Stimulated activated CD8-positive, alpha-beta memory T cell treated with anti-CD3 and anti-CD28 coated beads, Interleukin-15, amount 100 ng/mL, for 1 hour (primary cell): ENCODE measurements around the gene CDKN2D.
"Not testable (repeated sequence)": the region's sequence is repeated elsewhere in the genome, so short reads cannot be mapped to it uniquely, and the experiment has no call there.

ENCODE experiments used
- DNase-seq: peaks from one replicate; pipeline ENCODE4 v3.0.0-alpha.2; 2020; ENCODE audit warnings: low read depth

CDKN2D gene

DNA sequence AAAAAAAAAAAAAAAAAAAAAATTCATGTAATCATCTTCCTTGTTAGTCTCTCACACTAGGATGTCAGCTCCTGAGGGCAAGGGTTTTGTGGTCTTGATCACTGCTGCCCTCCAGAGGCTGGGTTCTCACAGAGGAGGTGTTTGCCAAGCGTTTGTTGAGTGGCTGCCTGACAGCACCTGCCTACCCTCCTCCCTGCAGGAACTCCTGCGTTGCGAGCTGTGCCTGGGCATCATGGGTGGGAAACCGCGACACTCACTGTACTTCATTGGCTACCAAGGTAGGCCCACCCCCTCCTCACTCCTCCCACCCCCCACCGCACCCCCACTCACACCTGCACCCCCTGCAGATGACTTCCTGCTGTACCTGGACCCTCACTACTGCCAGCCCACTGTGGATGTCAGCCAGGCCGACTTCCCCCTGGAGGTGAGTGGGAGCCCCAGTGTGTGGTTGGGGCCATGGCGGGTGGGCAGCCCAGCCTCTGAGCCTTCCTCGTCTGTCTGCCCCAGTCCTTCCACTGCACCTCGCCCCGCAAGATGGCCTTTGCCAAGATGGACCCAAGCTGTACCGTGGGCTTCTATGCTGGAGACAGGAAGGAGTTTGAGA, 17.0 kb downstream of the CDKN2D start:
- DNase-seq = no peak

DNA sequence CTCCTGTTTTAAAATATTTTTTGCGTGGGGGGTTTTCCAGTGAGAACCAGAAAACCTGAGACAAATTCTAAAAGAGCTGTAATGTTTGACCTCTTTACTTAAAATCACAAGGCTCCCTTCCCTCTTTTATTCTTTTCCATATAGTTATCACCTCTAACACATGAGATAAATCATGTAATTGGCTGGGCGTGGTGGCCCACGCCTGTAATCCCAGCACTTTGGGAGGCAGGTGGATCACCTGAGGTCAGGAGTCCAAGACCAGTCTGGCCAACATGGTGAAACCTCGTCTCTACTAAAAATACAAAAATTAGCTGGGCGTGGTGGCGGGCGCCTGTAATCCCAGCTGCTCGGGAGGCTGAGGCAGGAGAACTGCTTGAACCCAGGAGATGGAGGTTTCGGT, 17.8 kb downstream of the CDKN2D start:
- not testable (repeated sequence) for DNase-seq

DNA sequence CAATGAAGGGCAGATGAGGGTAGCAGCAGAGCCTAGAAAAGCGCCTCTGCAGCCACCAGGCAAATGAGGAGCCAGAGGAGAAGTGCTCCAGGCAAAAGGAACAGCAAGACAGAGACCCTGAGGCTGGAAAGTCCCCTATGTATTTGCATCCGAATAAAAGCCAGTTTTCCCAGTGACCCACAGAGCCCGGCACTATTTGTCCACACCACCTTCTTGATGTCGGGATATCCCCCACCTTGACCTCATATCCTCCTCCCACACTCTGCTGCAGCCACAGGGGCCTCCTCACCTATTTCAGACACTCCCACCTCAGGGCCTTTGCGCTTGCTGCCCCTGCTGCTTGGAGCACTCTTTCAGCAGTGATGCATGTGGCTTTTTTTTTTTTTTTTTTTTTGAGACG, 18.4 kb downstream of the CDKN2D start:
- no peak for DNase-seq

GRCh38 chr19:10549733-10550132, 19.0 kb downstream of the CDKN2D start:
- no peak for DNase-seq

- no peak for DNase-seq
Measured at GRCh38 chr19:10548746-10549276, 20.0 kb downstream of the CDKN2D start.

- DNase-seq = no peak
Measured at GRCh38 chr19:10546817-10547216, 22.0 kb downstream of the CDKN2D start.

DNA sequence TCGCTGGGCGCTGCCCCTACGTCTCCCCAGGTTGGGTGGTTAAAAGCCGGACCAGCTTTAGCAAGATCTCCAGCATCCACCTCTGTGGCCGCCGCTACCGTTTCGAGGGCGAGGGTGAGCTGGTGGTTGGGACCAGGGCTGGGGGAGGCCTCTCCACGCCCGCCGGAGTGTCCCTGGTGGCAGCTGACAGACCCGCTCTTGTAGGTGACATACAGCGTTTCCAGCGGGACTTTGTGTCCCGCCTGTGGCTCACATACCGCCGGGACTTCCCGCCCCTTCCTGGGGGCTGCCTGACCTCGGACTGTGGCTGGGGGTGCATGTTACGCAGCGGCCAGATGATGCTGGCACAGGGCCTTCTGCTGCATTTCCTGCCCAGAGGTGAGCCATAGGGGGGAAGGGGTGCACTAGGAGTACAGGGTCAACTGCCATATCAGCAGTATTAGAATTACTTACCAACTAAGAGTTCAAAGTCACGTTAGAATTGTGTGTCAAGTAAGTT, 24.0 kb downstream of the CDKN2D start:
- DNase-seq = no peak

DNA sequence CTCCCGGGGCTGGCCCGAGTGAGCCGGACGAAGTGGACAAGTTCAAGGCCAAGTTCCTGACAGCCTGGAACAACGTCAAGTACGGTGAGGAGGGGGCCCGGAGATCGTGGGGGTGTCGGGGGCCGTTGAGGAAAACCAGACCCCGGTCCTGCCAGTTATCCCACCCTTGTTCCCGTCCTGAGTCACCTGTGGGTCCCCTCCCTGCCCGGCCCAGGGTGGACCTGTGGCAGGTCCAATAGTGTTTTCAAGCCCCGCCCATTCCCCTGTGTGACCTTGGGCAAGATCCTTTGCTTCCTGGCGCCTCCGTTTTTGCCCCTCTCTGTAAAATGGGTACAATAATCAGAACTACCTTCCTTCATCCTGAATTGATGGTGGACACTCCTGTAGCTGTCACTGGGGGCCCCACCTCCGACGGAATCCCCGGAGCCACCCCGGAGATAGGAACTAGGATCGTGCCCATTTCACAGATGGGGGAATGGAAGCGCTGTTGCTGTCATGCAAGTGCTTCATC, 24.5 kb downstream of the CDKN2D start:
- DNase-seq = no peak

DNA sequence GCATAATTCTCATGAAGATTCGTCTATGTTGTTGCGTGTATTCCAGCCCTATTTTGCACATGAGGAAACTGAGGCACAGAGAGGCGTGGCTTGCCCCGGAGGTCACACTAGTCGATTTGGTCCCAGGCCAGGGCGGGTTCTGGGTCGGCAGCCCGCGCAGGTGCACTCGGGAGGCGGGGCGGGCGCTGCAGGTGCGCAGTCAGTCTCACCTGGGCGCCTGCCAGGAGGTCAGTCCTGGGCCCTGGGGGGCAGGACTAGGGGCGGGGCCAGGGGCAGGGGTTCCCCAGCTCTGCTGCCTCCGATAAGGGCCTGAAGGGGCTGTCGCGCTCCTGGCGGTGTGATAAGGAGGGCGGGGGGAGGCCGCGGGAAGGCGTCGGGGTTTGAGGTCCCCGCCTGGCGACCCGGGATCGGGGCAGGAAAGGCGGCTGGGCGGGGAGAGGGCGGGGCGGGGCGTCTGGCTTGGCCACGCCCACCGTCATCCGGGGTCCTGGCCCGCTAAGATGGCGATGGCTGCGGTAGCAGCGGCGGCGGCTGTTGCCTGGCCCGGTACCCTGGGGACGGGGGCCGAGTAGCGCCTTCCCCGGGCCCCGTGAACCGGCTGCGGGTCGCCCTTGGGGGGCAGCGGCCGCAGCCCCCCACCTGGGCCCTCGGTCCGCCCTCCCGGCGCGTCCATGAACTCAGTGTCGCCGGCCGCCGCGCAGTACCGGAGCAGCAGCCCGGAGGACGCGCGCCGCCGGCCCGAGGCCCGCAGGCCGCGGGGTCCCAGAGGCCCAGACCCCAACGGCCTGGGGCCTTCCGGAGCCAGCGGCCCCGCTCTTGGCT, 25.1 kb downstream of the CDKN2D start, which contains the start of gene ATG4D:
ATG4D (plus strand) TSS at position 485 of the 822 bp plus-strand sequence; CDS start at position 672, 187 bp downstream.
- DNase-seq = peak; percentile 58

- no peak for DNase-seq
Measured at GRCh38 chr19:10543059-10543419, 25.7 kb downstream of the CDKN2D start.

DNA sequence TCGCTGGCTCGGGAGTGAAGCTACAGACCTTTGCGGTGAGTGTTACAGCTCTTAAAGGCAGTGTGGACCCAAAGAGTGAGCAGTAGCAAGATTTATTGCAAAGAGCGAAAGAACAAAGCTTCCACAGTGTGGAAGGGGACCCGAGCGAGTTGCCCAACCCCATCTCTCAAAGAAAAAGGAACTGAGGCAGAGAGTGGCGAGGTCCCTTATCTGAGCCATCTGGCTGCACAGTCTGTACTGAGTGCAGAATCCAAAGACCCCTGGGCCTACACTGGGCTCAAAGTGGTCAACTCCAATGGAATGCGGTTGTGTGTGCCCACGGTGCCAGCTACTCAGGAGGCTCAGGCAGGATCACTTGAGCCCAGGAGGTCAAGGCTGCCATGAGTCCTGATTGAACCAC, 29.8 kb downstream of the CDKN2D start:
- not testable (repeated sequence) for DNase-seq

DNA sequence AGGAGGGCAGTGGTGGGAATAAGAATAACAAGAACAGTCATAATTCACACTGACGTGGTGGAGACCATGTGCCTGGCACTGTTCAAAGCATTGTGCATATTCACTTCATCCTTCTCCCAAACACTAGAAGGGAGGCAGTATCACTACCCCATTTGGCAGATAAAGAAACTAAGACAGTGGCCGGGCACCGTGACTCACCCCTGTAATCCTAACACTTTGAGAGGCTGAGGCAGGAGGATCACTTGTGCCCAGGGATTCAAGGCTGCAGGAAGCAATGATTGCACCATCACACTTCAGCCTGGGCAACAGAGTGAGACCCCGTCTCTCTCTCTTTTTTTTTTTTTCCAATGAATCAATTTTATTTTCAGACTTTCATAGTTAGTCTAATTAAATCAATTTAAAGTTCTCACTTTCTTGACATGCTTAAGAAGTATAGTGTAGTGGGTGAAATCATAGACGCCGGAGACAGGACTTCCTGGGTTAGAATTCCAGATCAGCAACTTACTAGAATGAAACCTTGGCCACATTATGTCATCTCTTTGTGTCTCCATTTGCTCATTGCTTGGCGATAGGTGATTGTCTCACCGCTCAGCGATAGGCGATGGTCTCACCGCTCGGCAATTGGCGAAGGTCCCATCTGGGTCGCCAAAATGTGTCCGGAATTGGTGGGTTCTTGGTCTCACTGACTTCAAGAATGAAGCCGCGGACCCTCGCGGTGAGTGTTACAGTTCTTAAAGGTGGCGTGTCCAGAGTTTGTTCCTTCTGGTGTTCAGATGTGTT, 30.4 kb downstream of the CDKN2D start:
- no peak for DNase-seq

DNA sequence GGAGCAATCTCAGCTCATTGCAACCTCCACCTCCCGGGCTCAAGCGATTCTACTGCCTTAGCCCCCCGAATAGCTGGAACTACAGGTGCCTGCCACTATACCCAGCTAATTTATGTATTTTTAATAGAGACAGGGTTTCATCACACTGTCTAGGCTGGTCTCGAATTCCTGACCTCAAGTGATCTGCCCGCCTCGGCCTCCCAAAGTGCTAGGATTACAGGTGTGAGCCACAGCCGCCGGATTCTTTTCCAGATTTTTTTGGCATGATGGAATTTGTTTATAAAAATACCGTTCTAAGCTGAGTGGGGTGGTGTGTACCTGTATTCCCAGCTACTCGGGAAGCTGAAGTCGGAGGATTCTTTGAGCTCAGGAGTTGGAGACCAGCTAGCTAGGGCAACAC, 31.1 kb downstream of the CDKN2D start:
- no peak for DNase-seq

DNA sequence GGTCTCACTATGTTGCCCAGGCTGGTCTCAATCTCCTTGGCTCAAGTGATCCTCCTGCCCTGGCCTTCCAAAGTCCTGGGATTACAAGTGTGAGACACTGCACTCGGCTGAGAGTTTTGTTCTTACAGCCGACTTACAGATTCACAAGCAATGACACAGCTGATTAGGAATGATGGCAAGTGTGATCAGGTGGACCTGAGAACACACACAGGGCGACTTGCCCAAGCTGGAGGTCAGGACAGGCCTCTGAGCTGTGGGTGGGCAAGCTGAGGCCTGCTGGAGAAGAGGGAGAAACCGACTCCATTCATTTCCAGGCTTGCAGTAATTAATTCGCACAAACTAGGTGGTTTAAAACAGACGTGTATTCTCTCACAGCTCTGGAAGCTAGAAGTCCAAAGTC, 33.2 kb downstream of the CDKN2D start:
- DNase-seq = no peak

GRCh38 chr19:10533646-10534386, 35.0 kb downstream of the CDKN2D start:
- no peak for DNase-seq

- no peak for DNase-seq
Measured at GRCh38 chr19:10532457-10532856, 36.3 kb downstream of the CDKN2D start.

GRCh38 chr19:10526887-10527286, 41.9 kb downstream of the CDKN2D start:
- not testable (repeated sequence) for DNase-seq

DNA sequence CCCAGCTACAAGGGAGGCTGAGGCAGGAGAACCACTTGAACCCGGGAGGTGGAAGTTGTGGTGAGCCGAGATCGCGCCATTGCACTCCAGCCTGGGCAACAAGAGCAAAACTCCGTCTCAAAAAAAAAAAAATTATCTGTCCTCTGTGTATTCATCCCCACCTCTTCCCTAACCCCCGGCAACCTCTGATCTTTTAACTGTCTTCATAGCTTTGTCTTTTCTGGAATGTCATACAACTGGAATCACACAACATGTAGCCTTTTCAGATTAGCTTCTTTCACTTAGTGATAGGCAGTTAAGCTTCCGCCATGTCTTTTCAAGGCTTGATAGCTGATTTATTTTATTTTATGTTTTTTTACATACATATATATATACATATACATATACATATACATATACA, 43.1 kb downstream of the CDKN2D start:
- no peak for DNase-seq

DNA sequence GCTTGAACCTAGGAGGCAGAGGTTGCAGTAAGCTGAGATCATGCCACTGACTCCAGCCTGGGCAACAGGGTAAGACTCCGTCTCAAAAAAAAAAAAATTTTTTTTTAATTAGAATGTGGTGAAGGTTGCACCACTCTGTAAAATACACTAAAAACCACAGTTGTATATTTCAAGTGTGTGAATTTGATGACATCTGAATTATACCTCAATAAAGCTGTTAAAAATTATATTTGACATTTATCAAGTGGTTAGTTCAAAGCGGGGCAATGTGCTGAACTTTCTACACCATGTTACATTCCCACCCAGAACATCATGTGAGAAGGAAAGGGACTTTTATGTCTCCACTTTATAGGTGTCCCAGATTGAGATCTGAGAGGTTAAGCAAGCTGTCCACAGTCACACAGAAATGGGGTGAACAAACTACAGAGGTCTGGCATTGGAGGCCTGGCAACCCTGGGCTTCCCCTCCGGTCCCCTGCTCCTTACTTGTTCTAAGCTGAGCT, 45.6 kb downstream of the CDKN2D start:
- no peak for DNase-seq

GRCh38 chr19:10521461-10522171, 47.2 kb downstream of the CDKN2D start:
- no peak for DNase-seq
